Testis (tissue), 2 donors: ENCODE measurements around the gene TMEM51.

Experiments
- POLR2A ChIP-seq: fragments of 450-650 bp; IDR thresholded peaks from one replicate; pipeline ENCODE4 v1.6.1; 2017; ENCODE audit warnings: antibody characterized with exemption, mild to moderate bottlenecking, moderate library complexity
- TF ChIP-seq, protein P1 (sequence below), 3 experiments: fragments of 450-650 bp in 2 of 3; fragments of 200-600 bp in 1 of 3; sonication (generic) in 1 of 3; IDR thresholded peaks; one replicate each; pipeline ENCODE4 v1.5.1; 2016 to 2019; ENCODE audit warnings: antibody characterized with exemption in 3 of 3, mild to moderate bottlenecking in 2 of 3, moderate library complexity in 1 of 3

DNA sequence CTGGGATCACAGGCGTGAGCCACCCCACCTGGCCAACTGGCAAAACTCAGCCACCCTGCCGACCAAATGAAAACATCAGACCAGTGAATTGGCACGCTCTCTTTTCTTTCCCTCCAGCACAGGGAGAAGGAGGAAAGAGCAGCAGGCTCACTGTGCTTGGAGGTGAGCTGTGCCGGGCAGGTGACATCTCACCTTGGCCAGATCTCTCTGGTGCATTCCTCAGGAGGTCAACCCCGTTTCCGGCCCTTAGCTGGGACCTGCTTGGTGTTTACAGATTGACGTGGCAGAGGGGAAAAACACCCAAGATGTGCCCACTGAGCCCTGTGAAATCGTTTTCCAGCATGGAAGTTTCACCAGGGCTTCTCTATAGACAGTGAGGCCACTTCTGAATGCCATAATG lies 45.1 kb downstream of the TMEM51 start:
- TF ChIP-seq POLR2A = no peak
- TF ChIP-seq, protein P1, sequence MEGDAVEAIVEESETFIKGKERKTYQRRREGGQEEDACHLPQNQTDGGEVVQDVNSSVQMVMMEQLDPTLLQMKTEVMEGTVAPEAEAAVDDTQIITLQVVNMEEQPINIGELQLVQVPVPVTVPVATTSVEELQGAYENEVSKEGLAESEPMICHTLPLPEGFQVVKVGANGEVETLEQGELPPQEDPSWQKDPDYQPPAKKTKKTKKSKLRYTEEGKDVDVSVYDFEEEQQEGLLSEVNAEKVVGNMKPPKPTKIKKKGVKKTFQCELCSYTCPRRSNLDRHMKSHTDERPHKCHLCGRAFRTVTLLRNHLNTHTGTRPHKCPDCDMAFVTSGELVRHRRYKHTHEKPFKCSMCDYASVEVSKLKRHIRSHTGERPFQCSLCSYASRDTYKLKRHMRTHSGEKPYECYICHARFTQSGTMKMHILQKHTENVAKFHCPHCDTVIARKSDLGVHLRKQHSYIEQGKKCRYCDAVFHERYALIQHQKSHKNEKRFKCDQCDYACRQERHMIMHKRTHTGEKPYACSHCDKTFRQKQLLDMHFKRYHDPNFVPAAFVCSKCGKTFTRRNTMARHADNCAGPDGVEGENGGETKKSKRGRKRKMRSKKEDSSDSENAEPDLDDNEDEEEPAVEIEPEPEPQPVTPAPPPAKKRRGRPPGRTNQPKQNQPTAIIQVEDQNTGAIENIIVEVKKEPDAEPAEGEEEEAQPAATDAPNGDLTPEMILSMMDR (IDR thresholded peaks at IDR 0.05) = no peak
